ENCODE data around the gene COX10.
"Not testable (repeated sequence)": the region's sequence is repeated elsewhere in the genome, so short reads cannot be mapped to it uniquely, and the experiment has no call there.

COX10 gene

GRCh38 chr17:14211246-14211645 lies 141.9 kb downstream of the COX10 start:
- DNase-seq = no peak

GRCh38 chr17:14211801-14212200 lies 142.5 kb downstream of the COX10 start:
- no peak for DNase-seq

GRCh38 chr17:14212401-14212800 lies 143.1 kb downstream of the COX10 start:
- DNase-seq = no peak

- DNase-seq = no peak
Observed at GRCh38 chr17:14214271-14214670, 145.0 kb downstream of the COX10 start.

GRCh38 chr17:14222611-14223010 lies 153.3 kb downstream of the COX10 start:
- DNase-seq = no peak

GRCh38 chr17:14225254-14225980 lies 156.1 kb downstream of the COX10 start:
- no peak for DNase-seq

GRCh38 chr17:14227052-14227451 lies 157.7 kb downstream of the COX10 start:
- DNase-seq = no peak

GRCh38 chr17:14228903-14229302 lies 159.6 kb downstream of the COX10 start:
- no peak for DNase-seq

GRCh38 chr17:14231187-14231586 lies 161.9 kb downstream of the COX10 start:
- DNase-seq = not testable (repeated sequence)

- not testable (repeated sequence) for DNase-seq
Observed at GRCh38 chr17:14235047-14235446, 165.7 kb downstream of the COX10 start.

GRCh38 chr17:14236032-14236431 lies 166.7 kb downstream of the COX10 start:
- not testable (repeated sequence) for DNase-seq

GRCh38 chr17:14236762-14237161 lies 167.5 kb downstream of the COX10 start, which contains the start of gene CDRT15:
TSS of gene CDRT15 (minus strand) at chr17:14236862. CDS start at chr17:14236833, 29 bp downstream.
- DNase-seq = not testable (repeated sequence)

GRCh38 chr17:14239271-14239670 lies 170.0 kb downstream of the COX10 start:
- not testable (repeated sequence) for DNase-seq

- no peak for DNase-seq
Observed at GRCh38 chr17:14245002-14245401, 175.7 kb downstream of the COX10 start.

- no peak for DNase-seq
Observed at GRCh38 chr17:14245629-14246028, 176.3 kb downstream of the COX10 start.

All from bone marrow (tissue), 2 donors.